Astrocyte (in vitro differentiated cells and primary cell): Measurements from ENCODE around the gene CCDC187. TPM values are rescaled to one million over a fixed set of nuclear protein-coding genes. Genes with fewer than 3 reads are reported as not detected.

Source experiments
- DNase-seq: peaks from one replicate; pipeline ENCODE4 v3.0.0-alpha.2; 2010; ENCODE audit warnings: low read depth
- FAIRE-seq: peaks from 2 replicates; lab custom pipeline; 2011; peaks lifted over from hg19 to GRCh38; lab: Jason Lieb, UNC
- H2AFZ ChIP-seq: 2 replicates; pipeline ENCODE4 v1.6.0; 2012; ENCODE audit warnings: low read depth, low read length, inconsistent platforms
- H3K27ac ChIP-seq: 2 replicates; pipeline ENCODE4 v1.5.1; 2011; ENCODE audit warnings: low read depth, low read length, inconsistent platforms
- H3K27me3 ChIP-seq: 2 replicates; pipeline ENCODE4 v1.6.0; 2011; ENCODE audit warnings: low read length, inconsistent platforms; ENCODE audit not compliant: insufficient read depth
- H3K36me3 ChIP-seq: 2 replicates; pipeline ENCODE4 v1.5.1; 2011; ENCODE audit warnings: low read length, inconsistent platforms; ENCODE audit not compliant: insufficient read depth
- H3K4me1 ChIP-seq: 2 replicates; pipeline ENCODE4 v1.5.1; 2011; ENCODE audit warnings: low read length, inconsistent platforms; ENCODE audit not compliant: insufficient read depth
- H3K4me2 ChIP-seq: 2 replicates; pipeline ENCODE4 v1.6.0; 2012; ENCODE audit warnings: low read length, inconsistent platforms
- H3K4me3 ChIP-seq: 2 replicates; pipeline ENCODE4 v1.5.1; 2011; ENCODE audit warnings: low read depth, mild to moderate bottlenecking, low read length, inconsistent platforms; ENCODE audit not compliant: insufficient read depth
- H3K79me2 ChIP-seq: 2 replicates; pipeline ENCODE4 v1.6.0; 2012; ENCODE audit warnings: mild to moderate bottlenecking, low read length, inconsistent platforms; ENCODE audit not compliant: insufficient read depth
- H3K9ac ChIP-seq: 2 replicates; pipeline ENCODE4 v1.6.0; 2012; ENCODE audit warnings: mild to moderate bottlenecking, low read length, inconsistent platforms
- H3K9me3 ChIP-seq: 2 replicates; pipeline ENCODE4 v1.5.1; 2012; ENCODE audit warnings: low read depth, mild to moderate bottlenecking, low read length, inconsistent platforms; ENCODE audit not compliant: insufficient read depth
- H4K20me1 ChIP-seq: 2 replicates; pipeline ENCODE4 v1.6.0; 2012; ENCODE audit warnings: low read length, inconsistent platforms; ENCODE audit not compliant: insufficient read depth
- H3K27ac Mint-ChIP-seq: one replicate; pipeline ENCODE4 v1.8.0; 2021; ENCODE audit warnings: mild to moderate bottlenecking, mixed read lengths; ENCODE audit not compliant: unreplicated experiment
- H3K27me3 Mint-ChIP-seq: one replicate; pipeline ENCODE4 v1.8.0; 2021; ENCODE audit warnings: low read depth, mixed read lengths; ENCODE audit not compliant: unreplicated experiment
- H3K36me3 Mint-ChIP-seq: one replicate; pipeline ENCODE4 v1.8.0; 2021; ENCODE audit warnings: low read depth, mixed read lengths; ENCODE audit not compliant: unreplicated experiment
- H3K4me1 Mint-ChIP-seq: one replicate; pipeline ENCODE4 v1.8.0; 2021; ENCODE audit warnings: low read depth, mixed read lengths; ENCODE audit not compliant: unreplicated experiment
- H3K4me3 Mint-ChIP-seq: one replicate; pipeline ENCODE4 v1.8.0; 2021; ENCODE audit warnings: mild to moderate bottlenecking, moderate library complexity, mixed read lengths; ENCODE audit not compliant: unreplicated experiment
- H3K9me3 Mint-ChIP-seq: one replicate; pipeline ENCODE4 v1.8.0; 2021; ENCODE audit warnings: mild to moderate bottlenecking, mixed read lengths; ENCODE audit not compliant: unreplicated experiment
- CTCF ChIP-seq: IDR thresholded peaks from 2 replicates; pipeline ENCODE4 v1.5.1; 2011; ENCODE audit warnings: low read depth, mild to moderate bottlenecking, inconsistent platforms, low read length, moderate library complexity; ENCODE audit not compliant: insufficient read depth
- EZH2 ChIP-seq: IDR thresholded peaks from 2 replicates; pipeline ENCODE4 v1.6.1; 2012; ENCODE audit warnings: mild to moderate bottlenecking, low read length, inconsistent platforms; ENCODE audit not compliant: insufficient read depth
- total RNA-seq: library from RNA; stranded (reverse); gene quantifications from 2 replicates; pipeline ENCODE4 v1.2.1, GENCODE V29; 2021

The CCDC187 gene
- total RNA-seq, 1 donor from 2014 or later: 0.09 TPM

- Histone ChIP-seq H3K9ac (no peak overlapping the region), H3K4me3 (no peak overlapping the region), H2AFZ (no peak overlapping the region), H3K79me2 (no peaks in the 10 kb centered on the region), H3K9me3 (no peaks in the 10 kb centered on the region), H4K20me1 (no peaks in the 10 kb centered on the region), H3K4me2 (no peak overlapping the region), H3K36me3 (no peaks in the 10 kb centered on the region), H3K27ac (no peak overlapping the region), H3K4me1 (peaks cover 9% of the 10 kb centered on the region), H3K27me3 (peaks cover 12% of the 10 kb centered on the region)
- peaks cover 25% of the 10 kb centered on the region for H3K27me3 Mint-ChIP-seq
- DNase-seq (no peak), FAIRE-seq (no peak)
- H3K27ac Mint-ChIP-seq: no peak overlapping the region
- no peak overlapping the region for H3K4me3 Mint-ChIP-seq
- H3K4me1 Mint-ChIP-seq: peaks cover 3% of the 10 kb centered on the region
- H3K9me3 Mint-ChIP-seq: no peaks in the 10 kb centered on the region
- H3K36me3 Mint-ChIP-seq: no peaks in the 10 kb centered on the region
- TF ChIP-seq CTCF (no peak), EZH2 (no peak)
These were observed 52.4 kb downstream of the CCDC187 start for GRCh38 chr9:136251264-136252115.

GRCh38 chr9:136250676-136251075 lies 53.2 kb downstream of the CCDC187 start:
- no peak for FAIRE-seq
- Histone ChIP-seq H3K9ac (no peak overlapping the region), H3K4me2 (no peak overlapping the region), H4K20me1 (no peaks in the 10 kb centered on the region), H2AFZ (no peak overlapping the region), H3K9me3 (no peaks in the 10 kb centered on the region), H3K79me2 (no peaks in the 10 kb centered on the region), H3K36me3 (no peaks in the 10 kb centered on the region), H3K4me1 (peaks cover 8% of the 10 kb centered on the region), H3K4me3 (no peak overlapping the region), H3K27me3 (peaks cover 12% of the 10 kb centered on the region), H3K27ac (no peak overlapping the region)
- no peaks in the 10 kb centered on the region for H3K36me3 Mint-ChIP-seq
- H3K4me3 Mint-ChIP-seq: no peak overlapping the region
- no peaks in the 10 kb centered on the region for H3K9me3 Mint-ChIP-seq
- DNase-seq: no peak
- no peak for TF ChIP-seq EZH2
- H3K27me3 Mint-ChIP-seq: peaks cover 25% of the 10 kb centered on the region
- H3K27ac Mint-ChIP-seq: no peak overlapping the region
- H3K4me1 Mint-ChIP-seq: peaks cover 3% of the 10 kb centered on the region

- H3K9me3 Mint-ChIP-seq: no peaks in the 10 kb centered on the region
- no peak overlapping the region for H3K9ac ChIP-seq
- H3K4me2 ChIP-seq: no peak overlapping the region
- no peaks in the 10 kb centered on the region for H3K4me1 Mint-ChIP-seq
- peaks cover 2% of the 10 kb centered on the region for H3K4me1 ChIP-seq
- peaks cover 12% of the 10 kb centered on the region for H3K27me3 ChIP-seq
- H3K27ac ChIP-seq: no peak overlapping the region
- peaks cover 1% of the 10 kb centered on the region for H4K20me1 ChIP-seq
- H3K27me3 Mint-ChIP-seq: peaks cover 25% of the 10 kb centered on the region
- H3K9me3 ChIP-seq: no peaks in the 10 kb centered on the region
- no peak overlapping the region for H3K4me3 Mint-ChIP-seq
- H3K79me2 ChIP-seq: no peaks in the 10 kb centered on the region
- FAIRE-seq (no peak), DNase-seq (no peak)
- no peak for TF ChIP-seq CTCF
- no peak for TF ChIP-seq EZH2
- H3K27ac Mint-ChIP-seq: no peak overlapping the region
- no peak overlapping the region for H2AFZ ChIP-seq
- no peak overlapping the region for H3K4me3 ChIP-seq
- H3K36me3 Mint-ChIP-seq: peaks cover under 1% of the 10 kb centered on the region
- no peaks in the 10 kb centered on the region for H3K36me3 ChIP-seq
These were observed 53.9 kb downstream of the CCDC187 start for GRCh38 chr9:136249877-136250559.
